ENCODE measurements around the gene NDUFB10. TPM values are rescaled to one million over a fixed set of nuclear protein-coding genes. Genes with fewer than 3 reads are reported as not detected.
A peak's percentile ranks its signal among the peaks of the same experiment; 100 is the strongest.
"Not testable (repeated sequence)": the region's sequence is repeated elsewhere in the genome, so short reads cannot be mapped to it uniquely, and the experiment has no call there.

The NDUFB10 gene
- total RNA-seq, 2 donors from 2014 or later, result 65.3 to 122 TPM

- no peak overlapping the region for H3K27ac Mint-ChIP-seq
- H3K27me3 Mint-ChIP-seq, result peaks cover 51% of the 10 kb centered on the region
- H3K36me3 Mint-ChIP-seq (ENCODE audit: low read depth), result no peaks in the 10 kb centered on the region
- H3K9me3 Mint-ChIP-seq, result no peaks in the 10 kb centered on the region
- ATAC-seq (replicated peaks), result no peak
- no peaks in the 10 kb centered on the region for H3K4me1 Mint-ChIP-seq
- H3K4me3 Mint-ChIP-seq, result no peak overlapping the region
These were observed 39.9 kb upstream of the NDUFB10 start for GRCh38 chr16:1919327-1919998.

- H3K27ac Mint-ChIP-seq; H3K4me1 Mint-ChIP-seq; ATAC-seq (replicated peaks); H3K9me3 Mint-ChIP-seq; H3K36me3 Mint-ChIP-seq (ENCODE audit: low read depth); H3K4me3 Mint-ChIP-seq: not testable (repeated sequence)
- peaks cover 48% of the 10 kb centered on the region for H3K27me3 Mint-ChIP-seq
These were observed 39.2 kb upstream of the NDUFB10 start for GRCh38 chr16:1920122-1920521.

DNA sequence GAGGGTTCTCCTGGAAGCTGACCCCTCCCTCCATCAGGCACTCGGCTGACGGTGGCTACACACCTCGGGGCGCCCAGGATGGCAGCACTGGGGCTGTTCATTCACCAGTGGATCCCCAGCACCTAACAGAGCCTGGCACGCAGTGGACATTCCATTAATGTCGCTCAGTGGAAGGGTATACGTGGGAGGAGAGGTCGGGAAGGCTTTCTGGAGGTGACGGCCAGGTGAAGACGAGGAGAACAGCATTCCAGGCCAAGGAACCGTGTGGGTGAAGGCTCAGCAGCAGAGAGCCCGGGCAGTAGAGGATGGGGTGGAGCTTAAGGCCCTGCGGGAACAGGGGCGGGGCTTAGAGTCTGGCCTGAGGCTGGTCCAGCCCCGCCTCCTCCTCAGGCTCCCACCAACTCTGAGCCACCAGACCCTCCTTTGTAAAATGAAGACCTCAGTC is 38.6 kb upstream of the NDUFB10 start:
- H3K4me3 Mint-ChIP-seq, result no peak overlapping the region
- no peaks in the 10 kb centered on the region for H3K4me1 Mint-ChIP-seq
- H3K9me3 Mint-ChIP-seq, result no peaks in the 10 kb centered on the region
- peak; percentile 56 for ATAC-seq (replicated peaks)
- H3K27ac Mint-ChIP-seq, result no peak overlapping the region
- no peaks in the 10 kb centered on the region for H3K36me3 Mint-ChIP-seq (ENCODE audit: low read depth)
- H3K27me3 Mint-ChIP-seq, result peaks cover 42% of the 10 kb centered on the region

DNA sequence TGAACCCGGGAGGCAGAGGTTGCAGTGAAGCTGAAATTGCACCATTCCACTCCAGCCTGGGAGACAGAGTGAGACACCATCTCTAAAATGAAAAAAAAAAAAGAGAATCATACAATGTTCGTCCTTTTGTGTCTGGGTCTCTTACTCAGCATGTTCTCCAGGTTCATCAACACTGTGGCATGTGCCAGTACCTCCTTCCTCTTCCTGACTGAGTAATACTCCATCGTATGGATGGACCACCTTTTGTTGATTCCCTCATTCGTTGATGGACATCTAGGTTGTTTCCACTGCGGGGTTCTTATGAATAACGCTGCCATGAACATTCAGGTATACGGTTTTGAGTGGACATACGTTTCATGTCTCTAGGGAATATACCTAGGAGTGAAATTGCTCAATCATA is 37.0 kb upstream of the NDUFB10 start:
- Mint-ChIP-seq H3K36me3 (ENCODE audit: low read depth) (no peaks in the 10 kb centered on the region), H3K9me3 (no peaks in the 10 kb centered on the region), H3K27ac (peak overlapping the region; percentile 63), H3K4me1 (no peaks in the 10 kb centered on the region), H3K27me3 (peaks cover 28% of the 10 kb centered on the region), H3K4me3 (no peak overlapping the region)
- ATAC-seq (replicated peaks), result no peak

GRCh38 chr16:1923299-1924034 is 35.9 kb upstream of the NDUFB10 start:
- Mint-ChIP-seq H3K4me3 (no peak overlapping the region), H3K27ac (no peak overlapping the region), H3K36me3 (ENCODE audit: low read depth) (no peaks in the 10 kb centered on the region), H3K9me3 (no peaks in the 10 kb centered on the region), H3K4me1 (no peaks in the 10 kb centered on the region), H3K27me3 (peaks cover 28% of the 10 kb centered on the region)
- ATAC-seq (replicated peaks), result no peak

- Mint-ChIP-seq H3K27ac (no peak overlapping the region), H3K4me3 (no peak overlapping the region), H3K27me3 (peaks cover 25% of the 10 kb centered on the region), H3K9me3 (no peaks in the 10 kb centered on the region), H3K4me1 (no peaks in the 10 kb centered on the region), H3K36me3 (ENCODE audit: low read depth) (no peaks in the 10 kb centered on the region)
- ATAC-seq (replicated peaks), result no peak
These were observed 35.2 kb upstream of the NDUFB10 start for GRCh38 chr16:1924095-1924494.

DNA sequence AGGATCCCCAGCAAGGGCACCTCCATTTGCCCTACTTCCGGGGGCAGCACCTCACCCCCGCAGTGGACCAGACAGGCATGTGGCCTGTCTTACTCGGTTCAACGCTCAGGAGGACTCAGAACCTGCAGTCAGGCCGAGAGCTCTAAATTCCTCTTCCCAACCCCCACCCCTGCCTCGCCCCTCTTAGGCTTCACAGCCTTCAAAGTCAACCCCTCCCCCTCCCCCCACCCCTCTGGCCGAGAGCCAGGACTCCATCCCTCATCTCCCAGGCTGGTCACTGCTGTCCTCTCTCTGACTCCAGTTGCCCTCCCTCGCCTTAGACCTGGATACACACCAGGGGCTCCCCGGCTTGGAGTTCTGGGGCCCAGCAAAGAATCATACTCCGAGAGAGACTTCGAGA is 33.1 kb upstream of the NDUFB10 start:
- Mint-ChIP-seq H3K4me3 (no peak overlapping the region), H3K27me3 (peaks cover 15% of the 10 kb centered on the region), H3K36me3 (ENCODE audit: low read depth) (no peaks in the 10 kb centered on the region), H3K4me1 (no peaks in the 10 kb centered on the region), H3K9me3 (no peaks in the 10 kb centered on the region), H3K27ac (no peak overlapping the region)
- ATAC-seq (replicated peaks), result no peak

DNA sequence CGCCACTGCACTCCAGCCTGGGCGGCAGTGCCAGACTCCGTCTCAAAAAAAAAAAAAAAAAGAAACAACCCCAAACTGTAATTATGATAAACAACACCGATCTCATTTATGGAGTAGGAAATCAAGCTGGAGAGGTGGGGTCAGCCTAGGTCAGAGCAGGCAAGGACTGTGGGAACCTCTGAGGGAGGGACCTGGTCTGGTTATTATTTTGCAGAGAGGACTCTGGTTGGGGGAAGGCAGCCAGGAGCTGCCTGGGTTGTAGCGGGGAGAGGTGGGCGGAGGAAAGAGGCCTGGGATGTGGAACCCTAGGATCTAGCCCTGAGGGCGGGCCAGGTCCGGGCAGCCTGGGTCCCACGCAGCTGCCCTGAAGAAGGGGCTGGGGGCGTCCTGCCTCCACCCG is 30.2 kb upstream of the NDUFB10 start:
- Mint-ChIP-seq H3K9me3 (no peaks in the 10 kb centered on the region), H3K36me3 (ENCODE audit: low read depth) (no peaks in the 10 kb centered on the region), H3K27ac (peak overlapping the region; percentile 65), H3K4me3 (peak overlapping the region; percentile 66), H3K4me1 (no peaks in the 10 kb centered on the region), H3K27me3 (no peaks in the 10 kb centered on the region)
- ATAC-seq (replicated peaks), result peak; percentile 37

DNA sequence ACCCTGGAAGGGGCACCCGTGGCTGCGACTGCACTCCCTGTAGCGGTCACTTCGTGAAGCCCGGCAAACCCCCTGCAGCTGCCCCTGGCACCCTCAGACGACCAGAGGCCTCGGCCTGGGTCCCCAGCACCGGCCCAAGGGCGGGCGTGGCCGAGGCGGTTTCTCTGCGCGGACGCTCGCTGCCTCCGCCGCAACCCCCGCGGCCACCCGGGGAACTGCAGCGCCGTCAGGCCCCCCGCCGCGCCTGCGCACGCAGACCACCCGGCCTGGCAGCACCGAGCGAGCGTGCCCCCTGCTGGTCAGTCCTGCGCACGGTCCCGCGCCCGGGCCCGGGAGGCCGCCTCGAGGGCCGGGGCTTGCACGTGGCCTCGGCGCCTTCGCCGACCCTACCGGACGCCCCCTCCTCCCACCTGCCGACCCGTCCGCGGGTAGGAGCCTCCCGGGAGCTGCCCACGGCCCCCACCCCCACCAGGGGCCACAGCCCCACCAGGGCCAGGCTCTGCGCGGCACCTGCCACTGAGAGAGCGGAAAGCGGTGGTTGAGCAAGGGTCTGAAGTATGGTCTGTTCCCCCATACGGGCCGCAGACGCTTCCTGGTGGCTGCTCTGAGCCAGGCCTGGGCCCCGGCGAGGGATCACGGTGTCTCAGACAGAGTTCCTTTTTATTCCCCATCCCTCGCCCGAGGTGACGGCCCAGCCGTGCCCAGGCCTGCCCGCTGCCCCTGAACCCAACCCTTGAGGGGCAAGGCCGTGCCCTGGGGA is 29.6 kb upstream of the NDUFB10 start:
- Mint-ChIP-seq H3K4me1 (no peaks in the 10 kb centered on the region), H3K4me3 (peak overlapping the region; percentile 66)

DNA sequence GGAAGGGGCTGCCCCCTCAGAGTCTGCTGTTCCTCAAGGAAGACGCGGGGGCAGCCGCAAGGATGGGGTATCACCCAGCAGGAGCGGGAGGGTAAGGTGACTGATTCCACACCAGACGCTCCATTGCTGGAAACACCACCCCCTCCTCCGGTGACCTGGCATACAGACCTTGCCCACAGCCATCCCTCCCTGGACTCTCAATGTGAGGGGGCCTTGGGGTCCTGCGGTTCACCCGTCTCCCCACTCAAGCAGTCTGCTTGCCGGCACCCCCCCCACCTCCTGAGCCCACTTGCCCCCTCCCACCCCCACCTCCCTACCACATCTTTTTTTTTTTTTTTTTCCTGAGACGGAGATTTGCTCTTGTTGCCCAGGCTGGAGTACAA is 29.0 kb upstream of the NDUFB10 start:
- no peaks in the 10 kb centered on the region for H3K27me3 Mint-ChIP-seq

More for the DNA sequence above, 29.6 kb upstream of the NDUFB10 start:
- peak; percentile 89 for ATAC-seq (replicated peaks)
- no peaks in the 10 kb centered on the region for H3K36me3 Mint-ChIP-seq (ENCODE audit: low read depth)
- no peaks in the 10 kb centered on the region for H3K27me3 Mint-ChIP-seq
- H3K27ac Mint-ChIP-seq, result no peak overlapping the region
- H3K9me3 Mint-ChIP-seq, result no peaks in the 10 kb centered on the region

GRCh38 chr16:1932050-1933028 is 27.0 kb upstream of the NDUFB10 start:
- Mint-ChIP-seq H3K4me1 (no peaks in the 10 kb centered on the region), H3K36me3 (ENCODE audit: low read depth) (no peaks in the 10 kb centered on the region), H3K27ac (no peak overlapping the region), H3K4me3 (no peak overlapping the region), H3K9me3 (no peaks in the 10 kb centered on the region), H3K27me3 (no peaks in the 10 kb centered on the region)
- no peak for ATAC-seq (replicated peaks)

More for the DNA sequence above, 29.0 kb upstream of the NDUFB10 start:
- no peaks in the 10 kb centered on the region for H3K36me3 Mint-ChIP-seq (ENCODE audit: low read depth)
- H3K27ac Mint-ChIP-seq, result no peak overlapping the region
- no peaks in the 10 kb centered on the region for H3K4me1 Mint-ChIP-seq
- no peaks in the 10 kb centered on the region for H3K9me3 Mint-ChIP-seq
- ATAC-seq (replicated peaks), result no peak
- H3K4me3 Mint-ChIP-seq, result peak overlapping the region; percentile 41

GRCh38 chr16:1933097-1933661 is 26.2 kb upstream of the NDUFB10 start:
- H3K27me3 Mint-ChIP-seq, result no peaks in the 10 kb centered on the region
- no peak overlapping the region for H3K4me3 Mint-ChIP-seq
- H3K27ac Mint-ChIP-seq, result no peak overlapping the region
- H3K4me1 Mint-ChIP-seq, result no peaks in the 10 kb centered on the region
- H3K36me3 Mint-ChIP-seq (ENCODE audit: low read depth), result peaks cover 5% of the 10 kb centered on the region
- ATAC-seq (replicated peaks), result no peak
- no peaks in the 10 kb centered on the region for H3K9me3 Mint-ChIP-seq

GRCh38 chr16:1936945-1937479 is 22.3 kb upstream of the NDUFB10 start:
- H3K27me3 Mint-ChIP-seq, result no peaks in the 10 kb centered on the region
- H3K27ac Mint-ChIP-seq, result no peak overlapping the region
- no peak for ATAC-seq (replicated peaks)
- H3K36me3 Mint-ChIP-seq (ENCODE audit: low read depth), result peaks cover 37% of the 10 kb centered on the region
- H3K4me3 Mint-ChIP-seq, result no peak overlapping the region
- peaks cover 5% of the 10 kb centered on the region for H3K4me1 Mint-ChIP-seq
- H3K9me3 Mint-ChIP-seq, result no peaks in the 10 kb centered on the region

Measured in activated T-helper 17 cell treated with anti-CD3 and anti-CD28 coated beads, Interleukin-2, amount 50 U/mL, for 72 hours (primary cell).